Stimulated activated CD4-positive, alpha-beta T cell treated with anti-CD3 and anti-CD28 coated beads, Interleukin-2, amount 100 ng/mL, for 4 hours (primary cell): ENCODE results near the gene PDCL2.
"Not testable (repeated sequence)": the region's sequence is repeated elsewhere in the genome, so short reads cannot be mapped to it uniquely, and the experiment has no call there.

Experiments used
- DNase-seq: peaks from one replicate; pipeline ENCODE4 v3.0.0-alpha.2; 2020; ENCODE audit warnings: low read depth

PDCL2 gene

GRCh38 chr4:55592014-55592413 is at the start of gene PDCL2:
Gene PDCL2 (minus strand): TSS chr4:55592245. CDS start chr4:55592109, 136 bp downstream.
- DNase-seq = no peak

- DNase-seq = no peak
These were observed 45.3 kb upstream of the PDCL2 start for GRCh38 chr4:55637272-55637820.

GRCh38 chr4:55636656-55636999 is 44.6 kb upstream of the PDCL2 start:
- no peak for DNase-seq

- no peak for DNase-seq
These were observed 44.0 kb upstream of the PDCL2 start, which contains the start of gene NMU for GRCh38 chr4:55635741-55636655. Gene NMU (minus strand): TSS chr4:55636298. CDS start chr4:55636192, 106 bp downstream.

GRCh38 chr4:55635282-55635681 is 43.2 kb upstream of the PDCL2 start:
- DNase-seq = no peak

- DNase-seq = no peak
These were observed 42.5 kb upstream of the PDCL2 start for GRCh38 chr4:55634417-55635128.

- no peak for DNase-seq
These were observed 41.9 kb upstream of the PDCL2 start for GRCh38 chr4:55633903-55634302.

GRCh38 chr4:55625835-55626234 is 33.8 kb upstream of the PDCL2 start:
- no peak for DNase-seq

- not testable (repeated sequence) for DNase-seq
These were observed 32.0 kb upstream of the PDCL2 start for GRCh38 chr4:55624063-55624462.

- DNase-seq = no peak
These were observed 26.6 kb upstream of the PDCL2 start for GRCh38 chr4:55618546-55619143.

- no peak for DNase-seq
These were observed 25.6 kb upstream of the PDCL2 start for GRCh38 chr4:55617587-55618197.

- no peak for DNase-seq
These were observed 23.0 kb upstream of the PDCL2 start for GRCh38 chr4:55615008-55615407.

GRCh38 chr4:55613621-55614020 is 21.6 kb upstream of the PDCL2 start:
- no peak for DNase-seq

- DNase-seq = no peak
These were observed 20.3 kb upstream of the PDCL2 start for GRCh38 chr4:55612341-55612740.

- DNase-seq = no peak
These were observed 19.5 kb upstream of the PDCL2 start for GRCh38 chr4:55611358-55612059.

- DNase-seq = no peak
These were observed 18.3 kb upstream of the PDCL2 start for GRCh38 chr4:55610381-55610780.

GRCh38 chr4:55609393-55609866 is 17.4 kb upstream of the PDCL2 start:
- no peak for DNase-seq

- DNase-seq = no peak
These were observed 16.5 kb upstream of the PDCL2 start for GRCh38 chr4:55608591-55608990.

- no peak for DNase-seq
These were observed 13.0 kb upstream of the PDCL2 start for GRCh38 chr4:55604996-55605395.

GRCh38 chr4:55600640-55601039 is 8.6 kb upstream of the PDCL2 start:
- no peak for DNase-seq

- DNase-seq = no peak
These were observed 6.6 kb upstream of the PDCL2 start for GRCh38 chr4:55598641-55599040.
